Right lobe of liver (tissue), 6 donors: Measurements from ENCODE around the gene PTPN6. TPM values are rescaled to one million over a fixed set of nuclear protein-coding genes. Genes with fewer than 3 reads are reported as not detected.
A peak's percentile ranks its signal among the peaks of the same experiment; 100 is the strongest.

Experiments used
- ATAC-seq, 4 donors: fragments of 200-7000 bp; cut with Tn5 transposase; one replicate each; pipeline ENCODE4 v1.9.1; 2020; ENCODE audit warnings: mild to moderate bottlenecking in 4 of 4, moderate library complexity in 4 of 4
- DNase-seq, 3 donors: peaks; one replicate each; pipeline ENCODE4 v3.0.0-alpha.2; 2020
- H3K27ac ChIP-seq, 3 donors: fragments of 200-600 bp; one replicate each; pipeline ENCODE4 v1.8.0; 2022
- H3K27me3 ChIP-seq, 2 donors: fragments of 200-600 bp; one replicate each; pipeline ENCODE4 v1.8.0; 2022
- H3K36me3 ChIP-seq, 4 donors: fragments of 200-600 bp; sonication (generic) in 1 of 4; one replicate each; pipeline versions ENCODE4 v1.5.1 to v1.8.0; 2017 to 2022; ENCODE audit warnings: control low read depth in 1 of 4
- H3K4me1 ChIP-seq, 4 donors: fragments of 200-600 bp; sonication (generic) in 1 of 4; one replicate each; pipeline versions ENCODE4 v1.5.1 to v1.8.0; 2017 to 2022; ENCODE audit warnings: control low read depth in 1 of 4
- H3K4me3 ChIP-seq, 3 donors: fragments of 200-600 bp; one replicate each; pipeline ENCODE4 v1.8.0; 2022
- H3K9me3 ChIP-seq, 4 donors: fragments of 200-600 bp; sonication (generic) in 1 of 4; one replicate each; pipeline versions ENCODE4 v1.5.1 to v1.8.0; 2017 to 2022; ENCODE audit warnings: control low read depth in 1 of 4
- POLR2A ChIP-seq: fragments of 450-650 bp; IDR thresholded peaks from one replicate; pipeline ENCODE4 v1.6.1; 2017; ENCODE audit warnings: antibody characterized with exemption, mild to moderate bottlenecking
- WGBS: methylation state at CpG from one replicate; pipeline ENCODE4 v1.1.6; 2018; ENCODE audit warnings: low coverage, low lambda C conversion rate; ENCODE audit not compliant: insufficient coverage; ENCODE audit errors: missing lambda C conversion rate; 5-methylcytosine and 5-hydroxymethylcytosine counted together
- intact Hi-C, 2 donors: fragments of 100-400 bp; cut with DNase I; formaldehyde crosslinking; loops; one replicate each; pipeline versions ENCODE4 v1.11.2 to v1.14.1; 2022
- total RNA-seq, 6 experiments: library from RNA; depleted of rRNA in 2 of 6; stranded (reverse); fragments of >200 nt in 2 of 6; fragmentation: NEBNext Ultra II Directional in 3 of 6; extraction: Animal tissue kit (Norgen Biotek cat#: 25700) in 3 of 6; gene quantifications; one replicate each; pipeline versions ENCODE4 v1.1.0 to v1.2.4, GENCODE V29; 2016 to 2023
- TF ChIP-seq, protein P1 (sequence below), 4 donors: fragments of 200-600 bp in 3 of 4; fragments of 450-650 bp in 1 of 4; IDR thresholded peaks; one replicate each; pipeline versions ENCODE4 v1.5.1 to v1.8.0; 2016 to 2022; ENCODE audit warnings: antibody characterized with exemption in 4 of 4, mild to moderate bottlenecking in 2 of 4
- donor health status: DM: no; HTN: yes; CAD: no.
- donor health status: DM: no; HTN: no; CAD: no.
- donor health status: DM: no; HTN: no; CAD: no.
- donor health status: DM: no; HTN: yes; CAD: no.
- donor health status: DM: no; HTN: yes; CAD: no.

PTPN6 gene
- total RNA-seq, 6 experiments from 2014 or later = 12.1 to 30.6 (median 19.4) TPM

DNA sequence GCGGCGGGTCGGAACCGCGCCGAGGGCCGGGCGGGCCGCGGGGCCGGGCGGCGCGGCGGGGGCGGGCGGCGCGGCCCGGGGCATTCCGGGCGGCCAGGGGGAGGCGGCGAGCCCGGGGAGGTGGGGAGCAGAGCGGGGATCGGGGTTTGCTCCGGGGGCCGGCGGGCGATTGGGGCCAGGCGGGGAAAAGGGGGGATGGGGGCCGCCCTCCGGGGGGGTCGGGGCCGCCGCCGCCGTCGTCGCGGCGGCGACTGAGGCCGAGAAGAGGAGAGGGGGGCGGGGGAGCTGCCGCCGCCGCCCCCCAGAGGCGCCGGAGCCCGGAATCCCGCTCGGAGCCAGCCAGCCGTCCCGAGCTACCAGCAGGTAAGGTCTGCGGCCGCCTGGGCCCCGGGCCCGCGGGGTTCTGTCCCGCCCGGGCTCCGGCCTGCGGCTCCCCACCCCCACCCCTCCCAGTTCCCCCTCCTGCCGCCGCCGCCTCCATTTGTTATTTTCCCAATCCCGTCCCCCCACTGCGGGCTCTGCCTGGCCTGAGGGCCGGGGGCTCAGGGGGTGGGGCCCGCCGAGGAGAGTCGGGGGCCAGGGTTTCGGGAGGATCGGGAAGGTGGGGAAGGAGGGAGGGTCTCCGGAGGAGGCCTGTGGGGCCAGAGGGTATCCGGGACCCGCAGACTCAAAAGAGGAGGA, 23.0 kb upstream of the PTPN6 start:
- intact Hi-C loops = no loop called here
- Histone ChIP-seq H3K4me1 (peaks cover 0 to 44% (median 18%) of the 10 kb centered on the region in 4 donors), H3K36me3 (no peaks in the 10 kb centered on the region), H3K27ac (peak overlapping the region; percentile 56 to 85 (median 62)), H3K27me3 (no peaks in the 10 kb centered on the region), H3K4me3 (peak overlapping the region; percentile 67 to 68 (median 68)), H3K9me3 (no peaks in the 10 kb centered on the region)
- DNase-seq (peak in 1 of 3 donors; percentile 41), ATAC-seq (peak in 2 of 4 donors; percentile 1 to 6)
- TF ChIP-seq POLR2A = no peak
- TF ChIP-seq, protein P1, sequence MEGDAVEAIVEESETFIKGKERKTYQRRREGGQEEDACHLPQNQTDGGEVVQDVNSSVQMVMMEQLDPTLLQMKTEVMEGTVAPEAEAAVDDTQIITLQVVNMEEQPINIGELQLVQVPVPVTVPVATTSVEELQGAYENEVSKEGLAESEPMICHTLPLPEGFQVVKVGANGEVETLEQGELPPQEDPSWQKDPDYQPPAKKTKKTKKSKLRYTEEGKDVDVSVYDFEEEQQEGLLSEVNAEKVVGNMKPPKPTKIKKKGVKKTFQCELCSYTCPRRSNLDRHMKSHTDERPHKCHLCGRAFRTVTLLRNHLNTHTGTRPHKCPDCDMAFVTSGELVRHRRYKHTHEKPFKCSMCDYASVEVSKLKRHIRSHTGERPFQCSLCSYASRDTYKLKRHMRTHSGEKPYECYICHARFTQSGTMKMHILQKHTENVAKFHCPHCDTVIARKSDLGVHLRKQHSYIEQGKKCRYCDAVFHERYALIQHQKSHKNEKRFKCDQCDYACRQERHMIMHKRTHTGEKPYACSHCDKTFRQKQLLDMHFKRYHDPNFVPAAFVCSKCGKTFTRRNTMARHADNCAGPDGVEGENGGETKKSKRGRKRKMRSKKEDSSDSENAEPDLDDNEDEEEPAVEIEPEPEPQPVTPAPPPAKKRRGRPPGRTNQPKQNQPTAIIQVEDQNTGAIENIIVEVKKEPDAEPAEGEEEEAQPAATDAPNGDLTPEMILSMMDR (IDR thresholded peaks at IDR 0.05) = no peak
- WGBS = 0% methylated on average over 13 of the region's 79 CpGs

DNA sequence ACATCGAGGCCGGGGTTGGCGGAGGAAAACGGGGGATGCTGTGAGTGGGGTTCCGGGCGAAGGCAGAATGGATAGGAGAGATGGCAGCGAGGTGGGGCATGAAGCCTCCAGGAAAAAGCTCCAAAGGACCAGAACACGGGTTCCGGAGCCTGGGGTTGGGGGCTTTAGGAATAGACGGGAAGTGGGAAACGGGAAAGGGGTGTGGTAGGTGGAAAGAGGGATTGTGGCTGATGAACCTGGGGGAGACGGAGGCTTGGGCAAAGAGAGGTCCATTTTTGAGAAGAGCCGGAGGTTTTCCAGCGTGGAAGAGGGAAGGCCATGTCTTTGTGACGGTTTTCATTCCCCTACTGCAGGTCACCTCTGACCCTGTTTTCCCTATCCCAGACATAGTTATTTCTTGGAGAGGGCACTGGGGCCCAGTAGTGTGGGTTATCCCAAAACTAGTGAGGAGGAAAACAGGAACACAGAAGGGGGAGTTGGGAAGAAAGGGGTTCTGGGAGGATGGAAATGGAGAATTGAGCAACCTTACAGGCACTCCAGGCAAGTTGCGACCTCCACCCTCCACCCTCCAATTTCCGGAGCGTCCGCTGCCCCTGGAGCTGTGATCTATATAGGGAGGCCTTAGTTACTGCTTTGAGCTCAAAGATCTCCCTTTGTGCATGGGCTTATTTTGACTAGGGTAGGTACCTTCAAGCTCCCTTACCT, 22.3 kb upstream of the PTPN6 start:
- DNase-seq (no peak), ATAC-seq (no peak)
- Histone ChIP-seq H3K27ac (peak overlapping the region; percentile 56 to 85 (median 62)), H3K36me3 (peaks cover 0 to under 1% (median 0%) of the 10 kb centered on the region in 4 donors), H3K27me3 (no peaks in the 10 kb centered on the region), H3K9me3 (no peaks in the 10 kb centered on the region), H3K4me1 (peaks cover 0 to 44% (median 18%) of the 10 kb centered on the region in 4 donors), H3K4me3 (peak overlapping the region; percentile 67 to 68 (median 68))
- TF ChIP-seq, protein P1 (IDR thresholded peaks at IDR 0.05) = no peak
- TF ChIP-seq POLR2A = no peak
- intact Hi-C loops = no loop called here
- WGBS = 14% methylated on average over 19 of the region's 19 CpGs

DNA sequence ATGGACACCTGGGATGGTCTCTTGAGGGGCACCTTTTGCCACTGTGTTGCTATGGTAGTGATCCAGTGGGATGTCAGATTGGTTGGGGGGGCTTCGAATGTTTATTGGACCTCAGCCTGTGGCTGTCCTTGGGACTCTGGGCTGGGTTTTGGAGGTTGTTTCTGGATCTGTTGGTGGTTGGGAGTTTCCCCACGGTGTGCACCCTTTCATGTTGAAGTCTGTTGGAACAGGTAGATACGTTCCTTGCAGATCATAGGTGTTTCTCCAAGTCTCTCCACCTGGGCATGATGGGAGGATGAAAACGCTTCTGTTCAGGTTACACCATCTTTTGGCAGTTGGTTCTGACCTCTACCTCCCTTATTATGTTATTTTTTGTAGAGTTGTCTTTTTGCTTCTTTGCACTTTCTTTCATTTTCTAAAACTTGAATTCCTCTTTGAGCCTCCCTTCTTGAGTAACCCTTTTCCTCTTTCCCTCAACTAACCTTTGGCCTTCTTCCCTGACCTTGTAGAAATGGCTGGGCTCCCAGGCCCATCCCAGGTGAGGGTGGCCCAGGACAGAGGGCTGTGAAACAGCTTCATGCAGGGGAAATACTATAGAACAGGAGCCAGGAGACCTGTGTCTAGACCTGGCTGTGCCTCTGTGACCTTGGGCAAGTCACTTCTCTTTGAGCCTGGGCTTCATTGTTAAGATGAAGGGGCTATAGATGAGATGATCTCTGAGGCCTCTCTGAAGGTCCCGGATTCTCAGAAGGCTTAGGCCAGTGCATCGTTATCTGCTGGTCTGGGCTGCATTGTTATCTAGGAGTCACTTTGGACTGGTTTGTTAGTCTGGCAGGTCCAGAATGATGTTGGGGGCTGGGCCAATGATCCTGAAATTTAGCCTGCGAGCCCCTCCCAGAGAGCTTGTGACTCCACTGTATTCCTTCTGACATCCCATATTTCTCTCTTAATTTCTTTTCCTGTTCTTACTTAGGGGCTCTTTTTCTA, 21.4 kb upstream of the PTPN6 start:
- peak overlapping the region; percentile 67 to 68 (median 68) for H3K4me3 ChIP-seq
- peaks cover 0 to 37% (median 16%) of the 10 kb centered on the region in 4 donors for H3K4me1 ChIP-seq
- no peaks in the 10 kb centered on the region for H3K9me3 ChIP-seq
- no peak for TF ChIP-seq POLR2A
- TF ChIP-seq, protein P1 (IDR thresholded peaks at IDR 0.05) = no peak
- H3K36me3 ChIP-seq = peaks cover 0 to 9% (median 2%) of the 10 kb centered on the region in 4 donors
- DNase-seq (no peak), ATAC-seq (no peak)
- H3K27ac ChIP-seq = peak overlapping the region; percentile 56 to 85 (median 62)
- intact Hi-C loops = no loop called here
- H3K27me3 ChIP-seq = no peaks in the 10 kb centered on the region
- WGBS = 79% methylated on average over 3 of the region's 7 CpGs

- Histone ChIP-seq H3K4me3 (no peak overlapping the region), H3K9me3 (no peaks in the 10 kb centered on the region), H3K4me1 (peaks cover 0 to 21% (median 6%) of the 10 kb centered on the region in 4 donors), H3K27me3 (no peaks in the 10 kb centered on the region), H3K27ac (no peak overlapping the region), H3K36me3 (peaks cover 0 to 15% (median 2%) of the 10 kb centered on the region in 4 donors)
- no peak for DNase-seq
- TF ChIP-seq POLR2A = no peak
- TF ChIP-seq, protein P1 (IDR thresholded peaks at IDR 0.05) = no peak
- intact Hi-C loops = no loop called here
- no peak for ATAC-seq
- WGBS = 60% methylated on average over 1 of the region's 1 CpG
These were observed 18.4 kb upstream of the PTPN6 start for GRCh38 chr12:6932766-6933165.
